ENCODE data around the gene SPEM1. TPM values are rescaled to one million over a fixed set of nuclear protein-coding genes. Genes with fewer than 3 reads are reported as not detected.

The SPEM1 gene
- total and polyA plus RNA-seq, 2 donors, result not detected

- DNase-seq (ENCODE audit: extremely low spot score), result no peak
- 49% methylated on average over 12 of the region's 12 CpGs for WGBS
- Histone ChIP-seq H3K36me3 (ENCODE audit: insufficient read depth) (no peaks in the 10 kb centered on the region), H3K4me3 (ENCODE audit: low read depth, low read length) (no peak overlapping the region), H3K27ac (ENCODE audit: low read depth) (no peak overlapping the region), H3K4me1 (ENCODE audit: insufficient read depth) (no peaks in the 10 kb centered on the region)
These were observed 13.8 kb upstream of the SPEM1 start for GRCh38 chr17:7406235-7406825.

GRCh38 chr17:7407082-7407481 lies 13.0 kb upstream of the SPEM1 start:
- WGBS, result 85% methylated on average over 13 of the region's 13 CpGs
- DNase-seq (ENCODE audit: extremely low spot score), result no peak

GRCh38 chr17:7407485-7408251 lies 12.5 kb upstream of the SPEM1 start, which contains the start of gene NLGN2:
NLGN2 (plus strand) TSS chr17:7407845; CDS start chr17:7408256, 411 bp downstream.
- no peak for DNase-seq (ENCODE audit: extremely low spot score)
- no peaks in the 10 kb centered on the region for H3K36me3 ChIP-seq (ENCODE audit: insufficient read depth)
- 56% methylated on average over 11 of the region's 12 CpGs for WGBS
- no peaks in the 10 kb centered on the region for H3K4me1 ChIP-seq (ENCODE audit: insufficient read depth)
- H3K4me3 ChIP-seq (ENCODE audit: low read depth, low read length), result no peak within 1 kb of the TSS
- no peak within 1 kb of the TSS for H3K27ac ChIP-seq (ENCODE audit: low read depth)

More at GRCh38 chr17:7407082-7407481, 13.0 kb upstream of the SPEM1 start:
- Histone ChIP-seq H3K36me3 (ENCODE audit: insufficient read depth) (no peaks in the 10 kb centered on the region), H3K4me3 (ENCODE audit: low read depth, low read length) (no peak overlapping the region), H3K27ac (ENCODE audit: low read depth) (no peak overlapping the region), H3K4me1 (ENCODE audit: insufficient read depth) (no peaks in the 10 kb centered on the region)

GRCh38 chr17:7408252-7408727 lies 11.8 kb upstream of the SPEM1 start:
- no peak for DNase-seq (ENCODE audit: extremely low spot score)
- Histone ChIP-seq H3K4me1 (ENCODE audit: insufficient read depth) (no peaks in the 10 kb centered on the region), H3K4me3 (ENCODE audit: low read depth, low read length) (no peak overlapping the region), H3K27ac (ENCODE audit: low read depth) (no peak overlapping the region), H3K36me3 (ENCODE audit: insufficient read depth) (no peaks in the 10 kb centered on the region)
- 69% methylated on average over 58 of the region's 58 CpGs for WGBS

- Histone ChIP-seq H3K4me1 (ENCODE audit: insufficient read depth) (no peaks in the 10 kb centered on the region), H3K36me3 (ENCODE audit: insufficient read depth) (no peaks in the 10 kb centered on the region), H3K27ac (ENCODE audit: low read depth) (no peak overlapping the region), H3K4me3 (ENCODE audit: low read depth, low read length) (no peak overlapping the region)
- WGBS, result 88% methylated on average over 6 of the region's 6 CpGs
- no peak for DNase-seq (ENCODE audit: extremely low spot score)
These were observed 11.3 kb upstream of the SPEM1 start for GRCh38 chr17:7408863-7409262.

GRCh38 chr17:7409716-7410115 lies 10.4 kb upstream of the SPEM1 start:
- 93% methylated on average over 6 of the region's 6 CpGs for WGBS
- no peak for DNase-seq (ENCODE audit: extremely low spot score)
- no peaks in the 10 kb centered on the region for H3K36me3 ChIP-seq (ENCODE audit: insufficient read depth)
- H3K27ac ChIP-seq (ENCODE audit: low read depth), result no peak overlapping the region
- H3K4me3 ChIP-seq (ENCODE audit: low read depth, low read length), result no peak overlapping the region
- H3K4me1 ChIP-seq (ENCODE audit: insufficient read depth), result no peaks in the 10 kb centered on the region

- Histone ChIP-seq H3K4me1 (ENCODE audit: insufficient read depth) (no peaks in the 10 kb centered on the region), H3K36me3 (ENCODE audit: insufficient read depth) (no peaks in the 10 kb centered on the region), H3K27ac (ENCODE audit: low read depth) (no peak overlapping the region), H3K4me3 (ENCODE audit: low read depth, low read length) (no peak overlapping the region)
- WGBS, result 91% methylated on average over 25 of the region's 25 CpGs
- no peak for DNase-seq (ENCODE audit: extremely low spot score)
These were observed 9.3 kb upstream of the SPEM1 start for GRCh38 chr17:7410634-7411426.

GRCh38 chr17:7411427-7411750 lies 8.7 kb upstream of the SPEM1 start:
- H3K36me3 ChIP-seq (ENCODE audit: insufficient read depth), result no peaks in the 10 kb centered on the region
- WGBS, result 92% methylated on average over 8 of the region's 8 CpGs
- no peaks in the 10 kb centered on the region for H3K4me1 ChIP-seq (ENCODE audit: insufficient read depth)
- DNase-seq (ENCODE audit: extremely low spot score), result no peak
- H3K4me3 ChIP-seq (ENCODE audit: low read depth, low read length), result no peak overlapping the region
- H3K27ac ChIP-seq (ENCODE audit: low read depth), result no peak overlapping the region

- DNase-seq (ENCODE audit: extremely low spot score), result no peak
- Histone ChIP-seq H3K36me3 (ENCODE audit: insufficient read depth) (no peaks in the 10 kb centered on the region), H3K27ac (ENCODE audit: low read depth) (no peak overlapping the region), H3K4me1 (ENCODE audit: insufficient read depth) (no peaks in the 10 kb centered on the region), H3K4me3 (ENCODE audit: low read depth, low read length) (no peak overlapping the region)
- WGBS, result 80% methylated on average over 6 of the region's 6 CpGs
These were observed 6.7 kb upstream of the SPEM1 start for GRCh38 chr17:7413346-7413985.

GRCh38 chr17:7414837-7415236 lies 5.3 kb upstream of the SPEM1 start:
- no peak for DNase-seq (ENCODE audit: extremely low spot score)

GRCh38 chr17:7415784-7416183 lies 4.3 kb upstream of the SPEM1 start:
- no peak overlapping the region for H3K4me3 ChIP-seq (ENCODE audit: low read depth, low read length)
- H3K4me1 ChIP-seq (ENCODE audit: insufficient read depth), result no peaks in the 10 kb centered on the region
- no peak for DNase-seq (ENCODE audit: extremely low spot score)
- H3K27ac ChIP-seq (ENCODE audit: low read depth), result no peak overlapping the region
- WGBS, result 87% methylated on average over 23 of the region's 23 CpGs
- no peaks in the 10 kb centered on the region for H3K36me3 ChIP-seq (ENCODE audit: insufficient read depth)

More at GRCh38 chr17:7414837-7415236, 5.3 kb upstream of the SPEM1 start:
- Histone ChIP-seq H3K36me3 (ENCODE audit: insufficient read depth) (no peaks in the 10 kb centered on the region), H3K4me3 (ENCODE audit: low read depth, low read length) (no peak overlapping the region), H3K4me1 (ENCODE audit: insufficient read depth) (no peaks in the 10 kb centered on the region), H3K27ac (ENCODE audit: low read depth) (no peak overlapping the region)
- 86% methylated on average over 14 of the region's 14 CpGs for WGBS

GRCh38 chr17:7416323-7416722 lies 3.8 kb upstream of the SPEM1 start:
- WGBS, result 79% methylated on average over 6 of the region's 6 CpGs
- DNase-seq (ENCODE audit: extremely low spot score), result no peak

GRCh38 chr17:7417056-7417655 lies 3.0 kb upstream of the SPEM1 start:
- Histone ChIP-seq H3K4me1 (ENCODE audit: insufficient read depth) (no peaks in the 10 kb centered on the region), H3K27ac (ENCODE audit: low read depth) (no peak overlapping the region), H3K4me3 (ENCODE audit: low read depth, low read length) (no peak overlapping the region), H3K36me3 (ENCODE audit: insufficient read depth) (no peaks in the 10 kb centered on the region)
- 94% methylated on average over 54 of the region's 54 CpGs for whole genome bisulfite sequencing
- no peak for DNase-seq (ENCODE audit: extremely low spot score)

More at GRCh38 chr17:7416323-7416722, 3.8 kb upstream of the SPEM1 start:
- Histone ChIP-seq H3K4me3 (ENCODE audit: low read depth, low read length) (no peak overlapping the region), H3K27ac (ENCODE audit: low read depth) (no peak overlapping the region), H3K36me3 (ENCODE audit: insufficient read depth) (no peaks in the 10 kb centered on the region), H3K4me1 (ENCODE audit: insufficient read depth) (no peaks in the 10 kb centered on the region)
